A549 (cell line): Measurements from ENCODE around the gene CHSY3.

ENCODE experiments used
- CHD2 ChIP-seq: fragments of 150-350 bp; IDR thresholded peaks from 2 replicates; pipeline ENCODE4 v1.6.1; 2014; ENCODE audit warnings: low read length; ENCODE audit not compliant: partially characterized antibody
- EHMT2 ChIP-seq: fragments of 200-600 bp; sonication (generic); IDR thresholded peaks from 2 replicates; pipeline ENCODE4 v1.6.1; 2016; ENCODE audit warnings: antibody characterized with exemption, low read depth, mild to moderate bottlenecking, moderate library complexity
- EP300 ChIP-seq, 2 experiments: fragments of >200 bp; sonication (Bioruptor Twin); formaldehyde crosslinking; IDR thresholded peaks; 2 replicates in 1 of 2; 3 replicates in 1 of 2; pipeline ENCODE4 v1.6.1; 2016 to 2017
- HDAC2 ChIP-seq: fragments of 200-600 bp; sonication (generic); IDR thresholded peaks from 2 replicates; pipeline ENCODE4 v1.6.1; 2016
- HOXB5 ChIP-seq: fragments of 250-450 bp; sonication (Bioruptor Pico); IDR thresholded peaks from 2 replicates; pipeline ENCODE4 v1.5.0; 2020; ENCODE audit warnings: mild to moderate bottlenecking, moderate library complexity
- KDM5A ChIP-seq: fragments of 200-600 bp; sonication (generic); IDR thresholded peaks from 2 replicates; pipeline ENCODE4 v1.6.1; 2016; ENCODE audit warnings: antibody characterized with exemption, mild to moderate bottlenecking
- MYC ChIP-seq: IDR thresholded peaks from 2 replicates; pipeline ENCODE4 v1.6.1; 2012; ENCODE audit warnings: mild to moderate bottlenecking, inconsistent platforms, low read length, improper control_type of control experiment, borderline replicate concordance
- NPAS2 ChIP-seq: fragments of 250-450 bp; sonication (Bioruptor Pico); IDR thresholded peaks from 2 replicates; pipeline ENCODE4 v1.8.0; 2022; ENCODE audit warnings: mild to moderate bottlenecking, moderate library complexity, borderline replicate concordance
- NR3C1 ChIP-seq: fragments of >200 bp; sonication (Bioruptor Twin); formaldehyde crosslinking; IDR thresholded peaks from 3 replicates; pipeline ENCODE4 v1.6.1; 2017
- POLR2A ChIP-seq: IDR thresholded peaks from 2 replicates; pipeline ENCODE4 v1.6.1; 2012; ENCODE audit warnings: mild to moderate bottlenecking, low read length
- TF ChIP-seq, protein P1 (sequence below): IDR thresholded peaks from 2 replicates; pipeline ENCODE4 v1.6.1; 2012
- TF ChIP-seq, protein P2 (sequence below): fragments of >200 bp; sonication (Bioruptor Twin); formaldehyde crosslinking; IDR thresholded peaks from 3 replicates; pipeline ENCODE4 v1.5.1; 2016

DNA sequence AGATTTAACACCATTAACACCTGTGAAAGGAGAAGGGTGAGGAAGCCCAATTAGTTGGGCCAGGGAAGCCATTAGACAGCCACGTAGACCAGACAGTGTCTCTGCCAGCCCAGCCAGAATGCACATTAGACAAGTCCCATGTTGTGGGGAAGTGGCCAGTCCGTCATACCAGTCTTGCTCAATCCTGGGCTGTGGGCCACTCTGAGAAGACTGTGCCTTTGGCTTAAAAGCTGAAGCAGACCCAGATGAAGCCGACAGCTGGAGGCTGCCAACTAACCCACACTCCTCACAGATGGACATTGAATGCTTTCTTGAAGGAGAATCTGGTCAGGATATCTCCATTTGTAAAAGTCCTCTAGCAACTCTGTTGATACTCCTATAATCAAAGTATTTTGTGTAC, 128.5 kb downstream of the CHSY3 start:
- TF ChIP-seq KDM5A = no peak
- TF ChIP-seq POLR2A = no peak
- no peak for TF ChIP-seq EP300 (IDR thresholded peaks at IDR 0.05)
- TF ChIP-seq, protein P1, sequence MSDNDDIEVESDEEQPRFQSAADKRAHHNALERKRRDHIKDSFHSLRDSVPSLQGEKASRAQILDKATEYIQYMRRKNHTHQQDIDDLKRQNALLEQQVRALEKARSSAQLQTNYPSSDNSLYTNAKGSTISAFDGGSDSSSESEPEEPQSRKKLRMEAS = no peak
- no peak for TF ChIP-seq NR3C1
- TF ChIP-seq, protein P2, sequence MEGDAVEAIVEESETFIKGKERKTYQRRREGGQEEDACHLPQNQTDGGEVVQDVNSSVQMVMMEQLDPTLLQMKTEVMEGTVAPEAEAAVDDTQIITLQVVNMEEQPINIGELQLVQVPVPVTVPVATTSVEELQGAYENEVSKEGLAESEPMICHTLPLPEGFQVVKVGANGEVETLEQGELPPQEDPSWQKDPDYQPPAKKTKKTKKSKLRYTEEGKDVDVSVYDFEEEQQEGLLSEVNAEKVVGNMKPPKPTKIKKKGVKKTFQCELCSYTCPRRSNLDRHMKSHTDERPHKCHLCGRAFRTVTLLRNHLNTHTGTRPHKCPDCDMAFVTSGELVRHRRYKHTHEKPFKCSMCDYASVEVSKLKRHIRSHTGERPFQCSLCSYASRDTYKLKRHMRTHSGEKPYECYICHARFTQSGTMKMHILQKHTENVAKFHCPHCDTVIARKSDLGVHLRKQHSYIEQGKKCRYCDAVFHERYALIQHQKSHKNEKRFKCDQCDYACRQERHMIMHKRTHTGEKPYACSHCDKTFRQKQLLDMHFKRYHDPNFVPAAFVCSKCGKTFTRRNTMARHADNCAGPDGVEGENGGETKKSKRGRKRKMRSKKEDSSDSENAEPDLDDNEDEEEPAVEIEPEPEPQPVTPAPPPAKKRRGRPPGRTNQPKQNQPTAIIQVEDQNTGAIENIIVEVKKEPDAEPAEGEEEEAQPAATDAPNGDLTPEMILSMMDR = no peak
- no peak for TF ChIP-seq CHD2
- no peak for TF ChIP-seq NPAS2 (CRISPR knock-in tag)
- no peak for TF ChIP-seq EHMT2
- no peak for TF ChIP-seq HDAC2
- no peak for TF ChIP-seq HOXB5
- TF ChIP-seq MYC = no peak
